ENCODE measurements around the gene NACC2.

The NACC2 gene

DNA sequence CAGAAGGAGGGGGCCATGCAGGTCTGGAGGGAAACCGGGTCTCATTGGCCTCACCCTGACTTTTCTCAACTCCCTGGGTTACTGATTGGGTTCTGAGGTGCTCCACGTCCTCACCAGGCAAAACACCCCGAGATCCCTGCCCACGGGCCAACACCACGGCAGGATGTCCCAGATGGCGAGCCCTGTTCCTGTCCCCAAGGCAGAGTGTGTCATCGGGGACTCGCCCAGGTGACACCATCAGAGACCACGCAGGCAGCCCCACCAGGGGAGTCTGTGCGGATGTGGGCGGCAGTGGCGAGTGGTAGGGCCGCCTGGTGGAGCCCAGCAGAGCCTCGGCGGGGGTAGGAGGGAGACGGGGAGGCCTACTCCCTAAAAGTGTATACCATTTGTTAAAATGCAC, 74.9 kb downstream of the NACC2 start:
- DNase-seq, result no peak

GRCh38 chr9:136019681-136020060, 75.4 kb downstream of the NACC2 start:
- no peak for DNase-seq

GRCh38 chr9:136019041-136019680, 75.9 kb downstream of the NACC2 start:
- DNase-seq, result no peak

DNA sequence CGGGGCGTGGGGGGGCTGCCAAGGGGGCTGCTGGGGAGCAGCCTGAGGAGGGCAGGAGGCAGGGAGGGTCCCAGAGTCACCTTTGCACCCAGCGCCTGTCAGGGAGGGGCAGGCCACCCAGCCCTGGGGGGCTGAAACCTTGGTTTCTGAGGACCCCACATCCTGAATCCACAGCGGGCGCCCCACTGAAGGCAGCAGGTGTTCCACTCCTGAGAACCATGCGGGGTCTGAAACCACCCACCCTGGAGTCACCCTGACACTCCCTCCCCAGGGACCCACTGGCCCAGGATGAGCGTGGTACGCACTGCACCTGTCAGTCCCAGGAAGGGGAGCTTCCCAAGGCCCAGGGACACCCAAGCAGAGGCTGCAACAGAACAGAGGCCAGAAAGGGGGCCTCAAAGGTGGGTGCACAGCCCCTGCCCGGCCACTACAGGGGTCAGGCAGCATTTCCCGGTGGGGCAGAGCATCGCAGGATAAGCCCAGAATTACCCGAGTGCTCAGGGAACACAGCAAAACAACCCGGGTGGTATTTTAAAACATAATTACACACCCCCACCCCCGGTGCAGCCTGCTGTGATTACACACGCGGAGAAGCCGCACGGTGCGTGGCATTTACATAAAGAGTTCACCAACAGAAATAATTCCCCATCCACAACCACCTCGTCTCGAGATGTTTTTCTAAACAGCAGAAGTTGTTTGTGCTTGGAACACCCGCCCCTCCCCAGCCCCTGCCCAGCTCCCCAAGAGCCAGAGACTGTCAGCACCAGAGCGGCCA, 76.6 kb downstream of the NACC2 start:
- DNase-seq, result no peak

- DNase-seq, result no peak
Observed at GRCh38 chr9:136017289-136018190, 77.5 kb downstream of the NACC2 start.

- DNase-seq, result no peak
Observed at GRCh38 chr9:136016572-136017288, 78.4 kb downstream of the NACC2 start.

- DNase-seq, result no peak
Observed at GRCh38 chr9:136015656-136016571, 79.2 kb downstream of the NACC2 start.

- DNase-seq, result no peak
Observed at GRCh38 chr9:136014924-136015633, 80.0 kb downstream of the NACC2 start.

DNA sequence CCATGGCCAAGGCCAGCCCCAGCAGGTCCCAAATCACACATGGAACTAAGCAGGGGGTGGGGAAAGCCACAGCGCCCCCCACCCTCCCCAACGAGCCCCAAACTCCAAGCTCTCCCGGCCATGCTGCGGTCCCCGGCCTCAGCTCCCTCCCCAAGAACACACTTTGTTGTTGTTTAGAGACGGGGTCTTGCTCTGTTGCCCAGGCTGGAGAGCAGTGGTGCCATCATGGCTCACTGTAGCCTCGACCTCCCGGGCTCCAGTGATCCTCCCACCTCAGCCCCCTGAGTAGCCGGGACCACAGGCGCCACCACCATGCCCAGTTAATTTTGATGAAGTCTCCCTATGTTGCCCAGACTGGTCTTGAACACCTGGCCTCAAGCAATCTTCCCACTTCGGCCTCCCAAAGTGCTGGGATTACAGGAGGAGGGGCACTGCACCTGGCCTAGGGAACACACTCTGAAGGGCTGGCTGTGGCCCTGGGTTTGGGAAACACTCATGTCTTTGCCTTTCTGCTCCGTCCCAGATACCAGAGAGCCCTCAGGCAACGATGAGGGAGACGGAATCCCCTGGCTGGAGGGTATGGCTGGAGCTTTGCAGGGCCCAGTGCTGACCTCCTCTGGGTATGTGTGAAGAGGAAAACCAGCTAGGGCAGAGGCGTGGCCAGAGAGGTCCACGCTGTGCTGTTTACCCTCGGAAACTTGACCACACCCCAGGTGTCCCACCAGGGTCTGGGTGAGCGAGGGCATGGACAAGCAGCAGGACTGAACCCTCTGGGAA, 80.8 kb downstream of the NACC2 start:
- DNase-seq, result no peak

DNA sequence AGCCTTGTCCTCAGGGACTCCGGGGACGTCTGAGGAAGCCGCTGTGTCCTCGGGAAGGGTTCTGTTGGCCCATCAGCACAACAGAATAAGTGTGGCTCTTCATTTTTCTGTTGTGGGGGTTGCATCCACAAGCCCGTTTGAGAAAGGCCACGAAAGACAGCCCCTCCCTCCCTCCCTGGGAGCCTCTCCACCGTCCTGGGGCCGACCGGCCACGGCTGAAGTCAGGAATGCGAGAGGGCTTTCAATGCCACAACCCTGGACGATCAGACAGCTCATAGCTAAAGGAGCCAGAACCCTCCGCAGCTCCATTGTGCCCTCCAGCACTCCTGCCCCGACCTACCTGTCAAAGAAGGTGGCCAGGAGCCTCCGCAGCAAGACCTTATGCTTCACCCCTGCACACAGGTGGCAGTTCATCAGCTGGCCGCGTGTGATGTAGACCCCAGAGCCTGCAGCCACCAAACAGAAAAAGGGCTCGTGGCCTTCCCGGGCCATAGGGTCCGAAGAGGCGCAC, 81.5 kb downstream of the NACC2 start:
- DNase-seq, result no peak

- no peak for DNase-seq
Observed at GRCh38 chr9:136013116-136013515, 82.0 kb downstream of the NACC2 start.

DNA sequence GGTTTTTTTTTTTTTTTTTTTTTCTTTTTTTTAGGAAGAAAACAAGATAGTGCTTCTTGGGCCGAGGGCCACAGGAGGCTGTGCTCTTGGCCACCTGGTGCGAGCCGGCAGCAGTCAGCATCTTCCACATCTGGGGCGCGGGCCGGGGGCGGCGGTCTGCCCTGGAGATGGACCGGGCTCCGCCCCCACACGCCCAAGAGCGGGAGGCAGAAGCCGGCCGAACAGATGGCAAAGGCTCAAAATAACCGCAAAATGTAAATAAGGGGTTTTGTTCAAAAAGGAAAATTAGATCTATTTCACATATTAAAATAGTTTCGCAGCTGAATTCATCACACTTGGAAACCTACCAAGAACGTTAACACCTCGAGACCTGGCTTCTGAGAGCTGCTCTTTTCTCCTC, 82.4 kb downstream of the NACC2 start:
- no peak for DNase-seq

- DNase-seq, result no peak
Observed at GRCh38 chr9:136011703-136012496, 83.2 kb downstream of the NACC2 start.

GRCh38 chr9:136011376-136011702, 83.8 kb downstream of the NACC2 start:
- no peak for DNase-seq

- DNase-seq, result no peak
Observed at GRCh38 chr9:136010615-136011361, 84.3 kb downstream of the NACC2 start.

GRCh38 chr9:136010176-136010575, 84.9 kb downstream of the NACC2 start:
- DNase-seq, result no peak

GRCh38 chr9:136009516-136009915, 85.6 kb downstream of the NACC2 start:
- no peak for DNase-seq

GRCh38 chr9:136008693-136008997, 86.4 kb downstream of the NACC2 start:
- DNase-seq, result no peak
